ENCODE data around the gene SUCNR1. TPM values are rescaled to one million over a fixed set of nuclear protein-coding genes. Genes with fewer than 3 reads are reported as not detected.

SUCNR1 gene
- total and polyA plus RNA-seq, 2 donors (not counting 1 experiment from before 2014, with no cell fraction given) = under 0.01 to 0.02 TPM

GRCh38 chr3:151912028-151912427 is 38.6 kb downstream of the SUCNR1 start:
- Histone ChIP-seq H3K36me3 (ENCODE audit: control insufficient read depth, insufficient read depth, low read length) (no peaks in the 10 kb centered on the region), H3K27ac (ENCODE audit: insufficient read depth, low read length) (no peak overlapping the region), H3K9me3 (ENCODE audit: control insufficient read depth, insufficient read depth, low read depth, low read length) (no peaks in the 10 kb centered on the region), H3K4me1 (ENCODE audit: control insufficient read depth, extremely low read depth, insufficient read depth, low read length) (no peaks in the 10 kb centered on the region), H2AFZ (ENCODE audit: low read length) (no peak overlapping the region), H4K20me1 (ENCODE audit: control insufficient read depth, extremely low read depth, insufficient read depth, low read length) (no peaks in the 10 kb centered on the region), H3K9ac (ENCODE audit: insufficient read depth, low read length) (no peak overlapping the region), H3K79me2 (ENCODE audit: control insufficient read depth, insufficient read depth, low read length) (no peaks in the 10 kb centered on the region), H3K4me3 (replicated peaks in 1 of 4; ENCODE audit: control extremely low read depth in 1 of 4, insufficient read depth in 1 of 4, low read depth in 3 of 4, low read length in 4 of 4) (no peak overlapping the region), H3K4me2 (ENCODE audit: extremely low read depth, insufficient read depth, low read length) (no peak overlapping the region), H3K27me3 (ENCODE audit: control insufficient read depth, insufficient read depth, low read length) (no peaks in the 10 kb centered on the region)
- peak in 1 of 2 donors; percentile 86 for DNase-seq (ENCODE audit: low read depth in 2 of 2)
- TF ChIP-seq CTCF (conservative IDR thresholded peaks at IDR 0.05 in 1 of 2, IDR thresholded peaks at IDR 0.05 in 1 of 2; ENCODE audit: low read depth in 1 of 2, low read length in 2 of 2) (no peak), EZH2 (IDR thresholded peaks at IDR 0.05; ENCODE audit: low read length, missing control alignments) (no peak)

DNA sequence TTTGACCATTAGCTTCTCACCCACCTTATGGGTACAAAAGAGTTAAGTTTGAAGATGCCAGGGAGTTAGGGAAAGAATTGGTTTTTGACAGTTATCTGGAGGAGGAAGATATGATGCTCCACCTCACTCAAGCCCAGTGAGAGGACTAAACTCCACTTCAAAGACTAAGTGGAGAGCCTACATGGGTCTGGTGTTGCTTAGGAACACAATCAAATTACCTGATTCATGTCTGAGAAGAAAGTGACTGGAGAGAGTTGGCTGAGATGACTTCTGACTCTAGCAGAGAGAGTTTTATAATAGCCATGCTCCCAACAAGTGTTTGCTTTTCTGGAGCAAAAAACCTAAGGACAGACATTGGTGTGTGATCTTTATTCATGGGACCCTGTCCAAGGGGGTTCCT is 43.3 kb downstream of the SUCNR1 start:
- no peak for DNase-seq (ENCODE audit: low read depth in 2 of 2)
- Histone ChIP-seq H3K4me1 (ENCODE audit: control insufficient read depth, extremely low read depth, insufficient read depth, low read length) (no peaks in the 10 kb centered on the region), H3K4me2 (ENCODE audit: extremely low read depth, insufficient read depth, low read length) (no peak overlapping the region), H3K9ac (ENCODE audit: insufficient read depth, low read length) (no peak overlapping the region), H3K27ac (ENCODE audit: insufficient read depth, low read length) (no peak overlapping the region), H3K9me3 (ENCODE audit: control insufficient read depth, insufficient read depth, low read depth, low read length) (no peaks in the 10 kb centered on the region), H3K4me3 (replicated peaks in 1 of 4; ENCODE audit: control extremely low read depth in 1 of 4, insufficient read depth in 1 of 4, low read depth in 3 of 4, low read length in 4 of 4) (no peak overlapping the region), H3K79me2 (ENCODE audit: control insufficient read depth, insufficient read depth, low read length) (no peaks in the 10 kb centered on the region), H2AFZ (ENCODE audit: low read length) (no peak overlapping the region), H3K27me3 (ENCODE audit: control insufficient read depth, insufficient read depth, low read length) (no peaks in the 10 kb centered on the region), H3K36me3 (ENCODE audit: control insufficient read depth, insufficient read depth, low read length) (no peaks in the 10 kb centered on the region), H4K20me1 (ENCODE audit: control insufficient read depth, extremely low read depth, insufficient read depth, low read length) (no peaks in the 10 kb centered on the region)
- TF ChIP-seq CTCF (conservative IDR thresholded peaks at IDR 0.05 in 1 of 2, IDR thresholded peaks at IDR 0.05 in 1 of 2; ENCODE audit: low read depth in 1 of 2, low read length in 2 of 2) = no peak
- TF ChIP-seq EZH2 (IDR thresholded peaks at IDR 0.05; ENCODE audit: low read length, missing control alignments) = no peak

GRCh38 chr3:151918253-151919029 is 45.0 kb downstream of the SUCNR1 start:
- Histone ChIP-seq H3K27me3 (ENCODE audit: control insufficient read depth, insufficient read depth, low read length) (no peaks in the 10 kb centered on the region), H3K4me3 (replicated peaks in 1 of 4; ENCODE audit: control extremely low read depth in 1 of 4, insufficient read depth in 1 of 4, low read depth in 3 of 4, low read length in 4 of 4) (no peak overlapping the region), H3K9ac (ENCODE audit: insufficient read depth, low read length) (no peak overlapping the region), H3K4me1 (ENCODE audit: control insufficient read depth, extremely low read depth, insufficient read depth, low read length) (no peaks in the 10 kb centered on the region), H3K9me3 (ENCODE audit: control insufficient read depth, insufficient read depth, low read depth, low read length) (no peaks in the 10 kb centered on the region), H3K4me2 (ENCODE audit: extremely low read depth, insufficient read depth, low read length) (no peak overlapping the region), H4K20me1 (ENCODE audit: control insufficient read depth, extremely low read depth, insufficient read depth, low read length) (no peaks in the 10 kb centered on the region), H3K27ac (ENCODE audit: insufficient read depth, low read length) (no peak overlapping the region), H3K36me3 (ENCODE audit: control insufficient read depth, insufficient read depth, low read length) (no peaks in the 10 kb centered on the region), H3K79me2 (ENCODE audit: control insufficient read depth, insufficient read depth, low read length) (no peaks in the 10 kb centered on the region), H2AFZ (ENCODE audit: low read length) (no peak overlapping the region)
- TF ChIP-seq CTCF (conservative IDR thresholded peaks at IDR 0.05 in 1 of 2, IDR thresholded peaks at IDR 0.05 in 1 of 2; ENCODE audit: low read depth in 1 of 2, low read length in 2 of 2) (peak; percentile 50 to 56), EZH2 (IDR thresholded peaks at IDR 0.05; ENCODE audit: low read length, missing control alignments) (no peak)
- DNase-seq (ENCODE audit: low read depth in 2 of 2) = peak; percentile 68 to 83

Data from fibroblast of lung (primary cell).